T-helper 1 cell treated with Interleukin-12 subunit alpha and Interleukin-12 subunit beta and Interleukin-4 antibody, amounts not matched to agents 30 μg/mL and 1 μg/mL, for 36 hours (primary cell): ENCODE measurements around the gene LAD1.

Experiments
- H3K27ac Mint-ChIP-seq: one replicate; pipeline ENCODE4 v1.8.0; 2021; ENCODE audit warnings: mild to moderate bottlenecking, mixed read lengths
- H3K27me3 Mint-ChIP-seq: one replicate; pipeline ENCODE4 v1.8.0; 2021; ENCODE audit warnings: low read depth, mixed read lengths
- H3K36me3 Mint-ChIP-seq: one replicate; pipeline ENCODE4 v1.8.0; 2021; ENCODE audit warnings: low read depth, mixed read lengths
- H3K4me1 Mint-ChIP-seq: one replicate; pipeline ENCODE4 v1.8.0; 2021; ENCODE audit warnings: low read depth, mixed read lengths
- H3K4me3 Mint-ChIP-seq: one replicate; pipeline ENCODE4 v1.8.0; 2021; ENCODE audit warnings: mild to moderate bottlenecking, moderate library complexity, mixed read lengths
- H3K9me3 Mint-ChIP-seq: one replicate; pipeline ENCODE4 v1.8.0; 2021; ENCODE audit warnings: mixed read lengths

LAD1 gene

GRCh38 chr1:201406831-201407406 lies 7.8 kb upstream of the LAD1 start:
- Mint-ChIP-seq H3K36me3 (no peaks in the 10 kb centered on the region), H3K4me3 (no peak overlapping the region), H3K27ac (no peak overlapping the region), H3K4me1 (no peaks in the 10 kb centered on the region), H3K9me3 (no peaks in the 10 kb centered on the region), H3K27me3 (no peaks in the 10 kb centered on the region)

GRCh38 chr1:201405484-201405831 lies 6.3 kb upstream of the LAD1 start:
- Mint-ChIP-seq H3K4me1 (no peaks in the 10 kb centered on the region), H3K27me3 (no peaks in the 10 kb centered on the region), H3K9me3 (no peaks in the 10 kb centered on the region), H3K4me3 (no peak overlapping the region), H3K27ac (no peak overlapping the region), H3K36me3 (no peaks in the 10 kb centered on the region)

GRCh38 chr1:201404722-201405483 lies 5.8 kb upstream of the LAD1 start:
- Mint-ChIP-seq H3K4me3 (no peak overlapping the region), H3K4me1 (no peaks in the 10 kb centered on the region), H3K27ac (no peak overlapping the region), H3K36me3 (no peaks in the 10 kb centered on the region), H3K9me3 (no peaks in the 10 kb centered on the region), H3K27me3 (no peaks in the 10 kb centered on the region)

- no peaks in the 10 kb centered on the region for H3K36me3 Mint-ChIP-seq
These were observed 4.9 kb upstream of the LAD1 start for GRCh38 chr1:201404055-201404454.

GRCh38 chr1:201403359-201403758 lies 4.2 kb upstream of the LAD1 start:
- H3K4me1 Mint-ChIP-seq = no peaks in the 10 kb centered on the region
- no peaks in the 10 kb centered on the region for H3K36me3 Mint-ChIP-seq
- peaks cover 6% of the 10 kb centered on the region for H3K27me3 Mint-ChIP-seq
- H3K4me3 Mint-ChIP-seq = no peak overlapping the region
- H3K27ac Mint-ChIP-seq = no peak overlapping the region
- H3K9me3 Mint-ChIP-seq = no peaks in the 10 kb centered on the region

More at GRCh38 chr1:201404055-201404454, 4.9 kb upstream of the LAD1 start:
- Mint-ChIP-seq H3K27me3 (no peaks in the 10 kb centered on the region), H3K4me1 (no peaks in the 10 kb centered on the region), H3K27ac (no peak overlapping the region), H3K4me3 (no peak overlapping the region), H3K9me3 (no peaks in the 10 kb centered on the region)

- Mint-ChIP-seq H3K9me3 (no peaks in the 10 kb centered on the region), H3K27me3 (peaks cover 17% of the 10 kb centered on the region), H3K4me1 (no peaks in the 10 kb centered on the region), H3K27ac (no peak overlapping the region), H3K4me3 (no peak overlapping the region), H3K36me3 (no peaks in the 10 kb centered on the region)
These were observed 2.6 kb upstream of the LAD1 start for GRCh38 chr1:201401700-201402099.

GRCh38 chr1:201400852-201401230 lies 1.7 kb upstream of the LAD1 start:
- no peak overlapping the region for H3K4me3 Mint-ChIP-seq
- H3K27ac Mint-ChIP-seq = no peak overlapping the region
- no peaks in the 10 kb centered on the region for H3K36me3 Mint-ChIP-seq
- no peaks in the 10 kb centered on the region for H3K9me3 Mint-ChIP-seq
- H3K4me1 Mint-ChIP-seq = no peaks in the 10 kb centered on the region
- H3K27me3 Mint-ChIP-seq = peaks cover 23% of the 10 kb centered on the region

- H3K36me3 Mint-ChIP-seq = no peaks in the 10 kb centered on the region
- H3K27ac Mint-ChIP-seq = no peak overlapping the region
- H3K27me3 Mint-ChIP-seq = peaks cover 27% of the 10 kb centered on the region
- no peaks in the 10 kb centered on the region for H3K4me1 Mint-ChIP-seq
- no peak overlapping the region for H3K4me3 Mint-ChIP-seq
- H3K9me3 Mint-ChIP-seq = no peaks in the 10 kb centered on the region
These were observed 1.2 kb upstream of the LAD1 start for GRCh38 chr1:201400212-201400851.

GRCh38 chr1:201399352-201400126 lies 415 bp upstream of the LAD1 start:
- H3K4me3 Mint-ChIP-seq = no peak overlapping the region

GRCh38 chr1:201397675-201398074 lies 1.4 kb downstream of the LAD1 start:
- Mint-ChIP-seq H3K27ac (no peak overlapping the region), H3K4me1 (no peaks in the 10 kb centered on the region), H3K4me3 (no peak overlapping the region), H3K27me3 (peaks cover 38% of the 10 kb centered on the region), H3K36me3 (no peaks in the 10 kb centered on the region), H3K9me3 (no peaks in the 10 kb centered on the region)

More at GRCh38 chr1:201399352-201400126, 415 bp upstream of the LAD1 start:
- Mint-ChIP-seq H3K36me3 (no peaks in the 10 kb centered on the region), H3K27ac (no peak overlapping the region), H3K4me1 (no peaks in the 10 kb centered on the region), H3K27me3 (peaks cover 33% of the 10 kb centered on the region), H3K9me3 (no peaks in the 10 kb centered on the region)

- no peaks in the 10 kb centered on the region for H3K36me3 Mint-ChIP-seq
- no peak overlapping the region for H3K4me3 Mint-ChIP-seq
- peaks cover 43% of the 10 kb centered on the region for H3K27me3 Mint-ChIP-seq
- H3K4me1 Mint-ChIP-seq = no peaks in the 10 kb centered on the region
- no peak overlapping the region for H3K27ac Mint-ChIP-seq
- H3K9me3 Mint-ChIP-seq = no peaks in the 10 kb centered on the region
These were observed 2.2 kb downstream of the LAD1 start for GRCh38 chr1:201396861-201397464.

GRCh38 chr1:201395936-201396335 lies 3.2 kb downstream of the LAD1 start:
- Mint-ChIP-seq H3K4me1 (no peaks in the 10 kb centered on the region), H3K36me3 (no peaks in the 10 kb centered on the region), H3K4me3 (no peak overlapping the region), H3K27me3 (peaks cover 47% of the 10 kb centered on the region), H3K9me3 (no peaks in the 10 kb centered on the region), H3K27ac (no peak overlapping the region)

GRCh38 chr1:201394591-201394990 lies 4.5 kb downstream of the LAD1 start:
- Mint-ChIP-seq H3K4me1 (no peaks in the 10 kb centered on the region), H3K4me3 (no peak overlapping the region), H3K27me3 (peaks cover 47% of the 10 kb centered on the region), H3K36me3 (no peaks in the 10 kb centered on the region), H3K27ac (no peak overlapping the region), H3K9me3 (no peaks in the 10 kb centered on the region)

- Mint-ChIP-seq H3K4me3 (no peak overlapping the region), H3K4me1 (no peaks in the 10 kb centered on the region)
These were observed 6.0 kb downstream of the LAD1 start for GRCh38 chr1:201393076-201393475.

More at GRCh38 chr1:201393076-201393475, 6.0 kb downstream of the LAD1 start:
- H3K27me3 Mint-ChIP-seq = peaks cover 38% of the 10 kb centered on the region
- no peaks in the 10 kb centered on the region for H3K36me3 Mint-ChIP-seq
- H3K27ac Mint-ChIP-seq = no peak overlapping the region
- no peaks in the 10 kb centered on the region for H3K9me3 Mint-ChIP-seq
